Sigmoid colon (tissue), 7 donors: ENCODE results near the gene CCDC150. TPM values are rescaled to one million over a fixed set of nuclear protein-coding genes. Genes with fewer than 3 reads are reported as not detected.

Experiments used
- DNase-seq: peaks from one replicate; pipeline ENCODE4 v3.0.0-alpha.2; 2019
- H3K27ac ChIP-seq, 4 donors: fragments of 200-600 bp; sonication (generic); one replicate each; pipeline ENCODE4 v1.5.1; 2016 to 2019; ENCODE audit warnings: mild to moderate bottlenecking in 1 of 4
- H3K27me3 ChIP-seq, 3 donors: fragments of 200-600 bp; sonication (generic); one replicate each; pipeline ENCODE4 v1.5.1; 2019; ENCODE audit warnings: mild to moderate bottlenecking in 1 of 3
- H3K36me3 ChIP-seq, 4 donors: fragments of 200-600 bp; sonication (generic); one replicate each; pipeline ENCODE4 v1.5.1; 2016 to 2019
- H3K4me1 ChIP-seq, 4 donors: fragments of 200-600 bp; sonication (generic); one replicate each; pipeline ENCODE4 v1.5.1; 2017 to 2019
- H3K4me3 ChIP-seq, 4 donors: fragments of 200-600 bp; sonication (generic); one replicate each; pipeline ENCODE4 v1.5.1; 2017 to 2019; ENCODE audit warnings: mild to moderate bottlenecking in 2 of 4, moderate library complexity in 1 of 4
- H3K9me3 ChIP-seq, 4 donors: fragments of 200-600 bp in 3 of 4; sonication (generic) in 3 of 4; one replicate each; pipeline versions ENCODE4 v1.5.1 to v1.6.1; 2013 to 2019
- EP300 ChIP-seq, 4 donors: sonication (generic); formaldehyde crosslinking; IDR thresholded peaks; one replicate each; pipeline ENCODE4 v1.6.1; 2017; ENCODE audit warnings: antibody characterized with exemption in 4 of 4
- POLR2A ChIP-seq, 2 donors: fragments of 450-650 bp; IDR thresholded peaks; one replicate each; pipeline ENCODE4 v1.6.1; 2016; ENCODE audit warnings: antibody characterized with exemption in 2 of 2, mild to moderate bottlenecking in 2 of 2, moderate library complexity in 2 of 2
- POLR2AphosphoS5 ChIP-seq, 4 donors: sonication (generic); formaldehyde crosslinking; IDR thresholded peaks; one replicate each; pipeline ENCODE4 v1.6.1; 2017; ENCODE audit warnings: antibody characterized with exemption in 4 of 4
- WGBS, 2 donors: extraction: QIAGEN DNeasy Blood & Tissue Kit; methylation state at CpG; one replicate each; pipeline ENCODE4 v1.1.7; 2013; 5-methylcytosine and 5-hydroxymethylcytosine counted together
- intact Hi-C: fragments of 100-400 bp; cut with DNase I; formaldehyde crosslinking; loops from one replicate; pipeline ENCODE4 v1.15.1; 2023
- polyA plus RNA-seq, 3 donors: library from polyadenylated mRNA; stranded (reverse); fragments of 200-250 nt; gene quantifications; one replicate each; pipeline ENCODE4 v1.2.3, GENCODE V29; 2013
- small RNA-seq, 3 donors: library from RNA; depleted of rRNA; stranded (forward); fragments of <200 nt; gene quantifications; one replicate each; pipeline ENCODE3, GENCODE V24; 2016
- total RNA-seq, 4 donors: library from RNA; depleted of rRNA; stranded (reverse); fragments of >200 nt; gene quantifications; one replicate each; pipeline ENCODE4 v1.1.0, GENCODE V29; 2016
- TF ChIP-seq, protein P1 (sequence below), 4 experiments: fragments of 450-650 bp in 3 of 4; fragments of 200-600 bp in 1 of 4; IDR thresholded peaks; one replicate each; pipeline ENCODE4 v1.5.1; 2016 to 2019; ENCODE audit warnings: antibody characterized with exemption in 4 of 4, mild to moderate bottlenecking in 3 of 4, moderate library complexity in 2 of 4
- donor health status: healthy with polysubstance abuse.
- donor health status: Bipolar disorder and iron deficiency.
- donor health status: healthy.

The CCDC150 gene
- total and polyA plus RNA-seq, 7 donors, result 1.3 to 2.1 (median 1.7) TPM; not detected in 3

GRCh38 chr2:196758474-196759377 is 119.2 kb downstream of the CCDC150 start:
- Histone ChIP-seq H3K4me3 (no peak overlapping the region), H3K9me3 (peaks cover 0 to 5% (median under 1%) of the 10 kb centered on the region in 4 donors), H3K4me1 (no peaks in the 10 kb centered on the region), H3K27ac (no peak overlapping the region), H3K36me3 (peaks cover 0 to 16% (median 2%) of the 10 kb centered on the region in 4 donors), H3K27me3 (no peaks in the 10 kb centered on the region)
- intact Hi-C loops, result no loop called here
- no peak for DNase-seq
- 85 to 89% methylated on average over 3 of the region's 3 CpGs for WGBS, 2 donors
- TF ChIP-seq POLR2AphosphoS5 (IDR thresholded peaks at IDR 0.05), result no peak
- TF ChIP-seq, protein P1, sequence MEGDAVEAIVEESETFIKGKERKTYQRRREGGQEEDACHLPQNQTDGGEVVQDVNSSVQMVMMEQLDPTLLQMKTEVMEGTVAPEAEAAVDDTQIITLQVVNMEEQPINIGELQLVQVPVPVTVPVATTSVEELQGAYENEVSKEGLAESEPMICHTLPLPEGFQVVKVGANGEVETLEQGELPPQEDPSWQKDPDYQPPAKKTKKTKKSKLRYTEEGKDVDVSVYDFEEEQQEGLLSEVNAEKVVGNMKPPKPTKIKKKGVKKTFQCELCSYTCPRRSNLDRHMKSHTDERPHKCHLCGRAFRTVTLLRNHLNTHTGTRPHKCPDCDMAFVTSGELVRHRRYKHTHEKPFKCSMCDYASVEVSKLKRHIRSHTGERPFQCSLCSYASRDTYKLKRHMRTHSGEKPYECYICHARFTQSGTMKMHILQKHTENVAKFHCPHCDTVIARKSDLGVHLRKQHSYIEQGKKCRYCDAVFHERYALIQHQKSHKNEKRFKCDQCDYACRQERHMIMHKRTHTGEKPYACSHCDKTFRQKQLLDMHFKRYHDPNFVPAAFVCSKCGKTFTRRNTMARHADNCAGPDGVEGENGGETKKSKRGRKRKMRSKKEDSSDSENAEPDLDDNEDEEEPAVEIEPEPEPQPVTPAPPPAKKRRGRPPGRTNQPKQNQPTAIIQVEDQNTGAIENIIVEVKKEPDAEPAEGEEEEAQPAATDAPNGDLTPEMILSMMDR (IDR thresholded peaks at IDR 0.05), result no peak
- TF ChIP-seq POLR2A (IDR thresholded peaks at IDR 0.05), result no peak
- TF ChIP-seq EP300 (IDR thresholded peaks at IDR 0.05), result no peak

- no peak for DNase-seq
- Histone ChIP-seq H3K27me3 (no peaks in the 10 kb centered on the region), H3K4me3 (no peak overlapping the region), H3K36me3 (peaks cover 0 to 22% (median 5%) of the 10 kb centered on the region in 4 donors), H3K27ac (no peak overlapping the region), H3K4me1 (no peaks in the 10 kb centered on the region), H3K9me3 (peaks cover 0 to under 1% (median 0%) of the 10 kb centered on the region in 4 donors)
- TF ChIP-seq, protein P1 (IDR thresholded peaks at IDR 0.05), result no peak
- TF ChIP-seq POLR2A (IDR thresholded peaks at IDR 0.05), result no peak
- intact Hi-C loops, result no loop called here
- 73 to 83% methylated on average over 5 of the region's 5 CpGs for WGBS, 2 donors
Observed at GRCh38 chr2:196759378-196759706, 119.8 kb downstream of the CCDC150 start.

DNA sequence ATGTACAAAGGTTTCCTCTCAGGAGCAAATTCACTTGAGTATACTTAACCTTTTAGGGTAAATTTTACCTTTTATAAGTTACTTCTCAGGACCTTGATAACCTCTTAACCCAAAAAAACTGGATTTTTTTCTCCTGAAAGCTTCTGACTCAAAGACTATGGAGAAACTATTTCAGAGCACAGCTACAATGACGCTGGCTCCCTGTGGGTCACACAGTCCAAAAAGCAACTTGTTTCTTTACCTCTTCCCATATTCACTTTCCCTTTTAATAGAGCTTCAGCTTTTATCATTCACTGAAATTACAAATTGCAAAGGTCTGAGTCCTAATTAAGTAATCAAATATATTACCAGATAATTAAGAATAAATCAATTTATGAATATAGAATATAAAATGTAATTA is 127.6 kb downstream of the CCDC150 start:
- H3K27me3 ChIP-seq, result no peaks in the 10 kb centered on the region
- no peak for DNase-seq
- H3K27ac ChIP-seq, result no peak overlapping the region
- intact Hi-C loops, result no loop called here
- H3K4me3 ChIP-seq, result no peak overlapping the region
- WGBS, 2 donors, result 93 to 100% methylated on average over 1 of the region's 1 CpG
- TF ChIP-seq POLR2AphosphoS5 (IDR thresholded peaks at IDR 0.05) (no peak), EP300 (IDR thresholded peaks at IDR 0.05) (no peak), POLR2A (IDR thresholded peaks at IDR 0.05) (no peak)
- TF ChIP-seq, protein P1 (IDR thresholded peaks at IDR 0.05), result no peak
- H3K9me3 ChIP-seq, result no peaks in the 10 kb centered on the region
- peaks cover 0 to 95% (median 15%) of the 10 kb centered on the region in 4 donors for H3K36me3 ChIP-seq
- no peaks in the 10 kb centered on the region for H3K4me1 ChIP-seq

Small RNA genes lying within 50 kb of the gene (small RNA-seq; reads per million reads assigned to genes)
- gene RF00424, result 0 reads per million in 3 donors

Other genes starting within 250 kb of the CCDC150 start
- 1 to 10 TPM; 1.1 to 5.2 (median 3.4) TPM for gene HECW2, start 46.2 kb upstream of the CCDC150 start, total RNA-seq
- gene HECW2, start 46.2 kb upstream of the CCDC150 start, polyA plus RNA-seq, result under 1 TPM; 0.46 to 0.60 (median 0.54) TPM
- 10 to 100 TPM; 20.4 to 30.0 (median 28.1) TPM for gene GTF3C3, start 160.0 kb downstream of the CCDC150 start, total RNA-seq
- gene GTF3C3, start 160.0 kb downstream of the CCDC150 start, polyA plus RNA-seq, result 10 to 100 TPM in 1 of 3 donors, 1 to 10 TPM in 2; 5.8 to 10.4 (median 7.2) TPM
- not detected for gene C2orf66, start 169.6 kb downstream of the CCDC150 start, total RNA-seq
- under 1 TPM in 1 of 3 donors, not detected in 2; 0.03 TPM for gene C2orf66, start 169.6 kb downstream of the CCDC150 start, polyA plus RNA-seq